ENCODE measurements around the gene PPP6R1. TPM values are rescaled to one million over a fixed set of nuclear protein-coding genes. Genes with fewer than 3 reads are reported as not detected.

PPP6R1 gene
- total RNA-seq, 1 experiment from 2014 or later: 96.7 TPM

- Histone ChIP-seq H3K9me2 (ENCODE audit: insufficient read depth) (no peaks in the 10 kb centered on the region), H3K9me3 (ENCODE audit: control insufficient read depth in 1 of 2, insufficient read depth in 1 of 2, low read depth in 1 of 2, low read length in 2 of 2) (no peaks in the 10 kb centered on the region; a peak in 1 of 4 replicates), H3K9ac (ENCODE audit: low read length) (no peak overlapping the region), H3K36me3 (ENCODE audit: control insufficient read depth in 1 of 2, insufficient read depth in 2 of 2, low read length in 2 of 2) (no peaks in the 10 kb centered on the region), H3K4me1 (ENCODE audit: control insufficient read depth in 1 of 2, insufficient read depth in 2 of 2, low read length in 2 of 2) (no peaks in the 10 kb centered on the region), H3K27me3 (ENCODE audit: insufficient read depth, low read length) (no peaks in the 10 kb centered on the region), H3K4me3 (replicated peaks in 1 of 2; ENCODE audit: low read depth in 1 of 2, low read length in 2 of 2) (no peak overlapping the region), H2AFZ (ENCODE audit: low read depth, low read length, poor library complexity, severe bottlenecking) (no peak overlapping the region), H3K4me2 (ENCODE audit: low read length) (no peak overlapping the region), H3K27ac (ENCODE audit: low read depth, low read length) (no peak overlapping the region), H3K79me2 (ENCODE audit: insufficient read depth, low read length) (no peaks in the 10 kb centered on the region), H4K20me1 (ENCODE audit: insufficient read depth) (no peaks in the 10 kb centered on the region)
- POLR2A ChIA-PET: no interaction called here
- no peak for ATAC-seq
- RAD21 ChIA-PET (ENCODE audit: low non-redundant PET in 1 of 2, low total read pairs in 2 of 2, uncharacterized antibody in 2 of 2, unreplicated experiment in 2 of 2): no interaction called here
- CTCF ChIA-PET: no interaction called here
- DNase-seq (ENCODE audit: low read depth, low spot score): no peak
- BruUV-seq (replicated peaks): no TSS peak
- TF ChIP-seq RAD21 (IDR thresholded peaks at IDR 0.05; ENCODE audit: low read depth) (no peak), POLR2AphosphoS5 (IDR thresholded peaks at IDR 0.05; ENCODE audit: low read depth, low read length) (no peak; the same call in 1 of the 2 replicates), SP1 (IDR thresholded peaks at IDR 0.05; ENCODE audit: low read depth) (no peak)
- intact Hi-C loops (cut with micrococcal nuclease): no loop called here
These were observed 35.4 kb downstream of the PPP6R1 start for GRCh38 chr19:55223291-55224037.

- Histone ChIP-seq H3K9me2 (ENCODE audit: insufficient read depth) (no peaks in the 10 kb centered on the region), H3K27ac (ENCODE audit: low read depth, low read length) (no peak overlapping the region), H3K79me2 (ENCODE audit: insufficient read depth, low read length) (no peaks in the 10 kb centered on the region), H2AFZ (ENCODE audit: low read depth, low read length, poor library complexity, severe bottlenecking) (no peak overlapping the region), H3K36me3 (ENCODE audit: control insufficient read depth in 1 of 2, insufficient read depth in 2 of 2, low read length in 2 of 2) (no peaks in the 10 kb centered on the region), H3K4me3 (replicated peaks in 1 of 2; ENCODE audit: low read depth in 1 of 2, low read length in 2 of 2) (no peak overlapping the region), H3K4me1 (ENCODE audit: control insufficient read depth in 1 of 2, insufficient read depth in 2 of 2, low read length in 2 of 2) (peaks cover 4 to 24% of the 10 kb centered on the region in 2 experiments; a peak in 3 of 4 replicates), H3K27me3 (ENCODE audit: insufficient read depth, low read length) (no peaks in the 10 kb centered on the region), H4K20me1 (ENCODE audit: insufficient read depth) (no peaks in the 10 kb centered on the region), H3K9me3 (ENCODE audit: control insufficient read depth in 1 of 2, insufficient read depth in 1 of 2, low read depth in 1 of 2, low read length in 2 of 2) (no peaks in the 10 kb centered on the region; a peak in 1 of 4 replicates), H3K4me2 (ENCODE audit: low read length) (no peak overlapping the region), H3K9ac (ENCODE audit: low read length) (no peak overlapping the region)
- ChIA-PET POLR2A (interaction anchor here (1.2 kb wide), 1 partner anchor 14 kb away, joined by 3 read pairs; no protein-coding TSS in a partner anchor), RAD21 (ENCODE audit: low non-redundant PET in 1 of 2, low total read pairs in 2 of 2, uncharacterized antibody in 2 of 2, unreplicated experiment in 2 of 2) (no interaction called here), CTCF (no interaction called here)
- TF ChIP-seq CTCF (IDR thresholded peaks at IDR 0.05 in 2 of 3, conservative IDR thresholded peaks at IDR 0.05 in 1 of 3; ENCODE audit: borderline replicate concordance in 1 of 3, insufficient read depth in 1 of 3, low read depth in 2 of 3, low read length in 2 of 3): no peak
- no peak for TF ChIP-seq POLR2AphosphoS5 (IDR thresholded peaks at IDR 0.05; ENCODE audit: low read depth, low read length)
- TF ChIP-seq REST (IDR thresholded peaks at IDR 0.05; ENCODE audit: low read depth): peak; percentile 65
- TF ChIP-seq SRF (IDR thresholded peaks at IDR 0.05; ENCODE audit: low read depth): no peak
- TF ChIP-seq EZH2 (IDR thresholded peaks at IDR 0.05): no peak
- no TSS peak for BruUV-seq (replicated peaks)
- no peak for ATAC-seq
- intact Hi-C loops (cut with micrococcal nuclease): no loop called here
- no peak for DNase-seq (ENCODE audit: low read depth, low spot score)
These were observed 38.3 kb downstream of the PPP6R1 start for GRCh38 chr19:55220525-55220924.
